PC-3 (cell line): ENCODE data around the gene RFC1.
"Not testable (repeated sequence)": the region's sequence is repeated elsewhere in the genome, so short reads cannot be mapped to it uniquely, and the experiment has no call there.

ENCODE experiments used
- CTCF ChIP-seq: fragments of 300-600 bp; sonication (generic); conservative IDR thresholded peaks from 2 replicates; pipeline ENCODE4 v1.5.1; 2017; ENCODE audit warnings: antibody characterized with exemption, low read depth, mild to moderate bottlenecking, low read length
- EZH2 ChIP-seq: fragments of 300-600 bp; sonication (generic); IDR thresholded peaks from one replicate; pipeline ENCODE4 v1.6.1; 2017; ENCODE audit warnings: antibody characterized with exemption, mild to moderate bottlenecking, low read length; ENCODE audit not compliant: unreplicated experiment
- EZH2phosphoT487 ChIP-seq: fragments of 300-600 bp; sonication (generic); IDR thresholded peaks from 2 replicates; pipeline ENCODE4 v1.6.1; 2018; ENCODE audit warnings: mild to moderate bottlenecking, antibody characterized with exemption, low read length, borderline replicate concordance

GRCh38 chr4:39401640-39402039 is 35.5 kb upstream of the RFC1 start:
- TF ChIP-seq CTCF, EZH2, EZH2phosphoT487: not testable (repeated sequence)
